K562 (cell line): ENCODE results near the gene KCNQ5. TPM values are rescaled to one million over a fixed set of nuclear protein-coding genes. Genes with fewer than 3 reads are reported as not detected.

Source experiments
- BCL6 ChIP-seq: fragments of 250-450 bp; sonication (Bioruptor Pico); IDR thresholded peaks from 2 replicates; pipeline ENCODE4 v1.4.0; 2020
- CTBP1 ChIP-seq: fragments of 450-650 bp; IDR thresholded peaks from 2 replicates; pipeline ENCODE4 v1.6.1; 2016; ENCODE audit warnings: borderline replicate concordance
- GTF3C2 ChIP-seq: IDR thresholded peaks from 3 replicates; pipeline ENCODE4 v1.6.1; 2011; ENCODE audit warnings: borderline replicate concordance, mild to moderate bottlenecking, moderate library complexity; ENCODE audit not compliant: insufficient read length; ENCODE audit errors: extremely low read depth
- MNT ChIP-seq, 2 experiments: fragments of 450-650 bp; conservative IDR thresholded peaks; 2 replicates each; pipeline ENCODE4 v1.6.1; 2017; ENCODE audit warnings: mild to moderate bottlenecking in 2 of 2, moderate library complexity in 2 of 2
- MTA2 ChIP-seq: fragments of 450-650 bp; IDR thresholded peaks from 2 replicates; pipeline ENCODE4 v1.6.1; 2016; ENCODE audit warnings: low read depth
- MYNN ChIP-seq, 2 experiments: sonication (generic); formaldehyde crosslinking in 1 of 2; IDR thresholded peaks; 2 replicates each; pipeline versions ENCODE4 v1.5.0 to v1.6.1; 2016 to 2020; ENCODE audit warnings: antibody characterized with exemption in 1 of 2, missing genetic modification reagents in 1 of 2
- PML ChIP-seq: IDR thresholded peaks from 2 replicates; pipeline ENCODE4 v1.6.1; 2012; ENCODE audit warnings: low read length, inconsistent platforms
- SMARCC2 ChIP-seq: fragments of 450-650 bp; IDR thresholded peaks from 2 replicates; pipeline ENCODE4 v1.6.1; 2017; ENCODE audit warnings: antibody characterized with exemption, moderate library complexity, mild to moderate bottlenecking, low read depth
- SRSF1 ChIP-seq: fragments of 200-400 bp; formaldehyde crosslinking; IDR thresholded peaks from 2 replicates; pipeline ENCODE4 v1.6.1; 2017; ENCODE audit warnings: mild to moderate bottlenecking, low read depth, low read length, moderate library complexity
- ZFP36 ChIP-seq: fragments of 150-350 bp; IDR thresholded peaks from 2 replicates; pipeline ENCODE4 v1.6.1; 2018; ENCODE audit warnings: low read length, low read depth; ENCODE audit not compliant: partially characterized antibody
- ZNF586 ChIP-seq: fragments of 450-650 bp; formaldehyde crosslinking; conservative IDR thresholded peaks from 2 replicates; pipeline ENCODE4 v1.4.0; 2020; ENCODE audit warnings: mild to moderate bottlenecking, moderate library complexity
- polyA plus RNA-seq, 8 experiments: library from polyadenylated mRNA; depleted of rRNA in 4 of 8; stranded (reverse) in 5 of 8; unstranded in 3 of 8; fragments of >200 nt; fragmentation: Nextera tagmentation in 2 of 8; fragmentation: Illumina TruSeq in 1 of 8; extraction: Ambion mirVana in 2 of 8; extraction: Trizol in 1 of 8; gene quantifications; 2 replicates each; pipeline versions ENCODE4 v1.2.1 to v1.2.3, GENCODE V29; 2011 to 2014; ENCODE audit warnings: inconsistent platforms in 1 of 8, missing spikeins in 1 of 8
- total RNA-seq, 7 experiments: library from RNA; depleted of rRNA in 6 of 7; stranded (reverse); fragments of >200 nt in 6 of 7; fragmentation: Illumina TruSeq in 2 of 7; extraction: Trizol in 2 of 7; gene quantifications; 2 replicates each; pipeline versions ENCODE4 v1.2.1 to v1.2.3, GENCODE V29; 2011 to 2021; ENCODE audit warnings: low replicate concordance in 1 of 7

Gene KCNQ5
- total and polyA plus RNA-seq, 9 of the 15 experiments (the other 6 are each of a cell fraction or from before 2014, with no cell fraction given), result 0.31 to 5.9 (median 2.6) TPM

DNA sequence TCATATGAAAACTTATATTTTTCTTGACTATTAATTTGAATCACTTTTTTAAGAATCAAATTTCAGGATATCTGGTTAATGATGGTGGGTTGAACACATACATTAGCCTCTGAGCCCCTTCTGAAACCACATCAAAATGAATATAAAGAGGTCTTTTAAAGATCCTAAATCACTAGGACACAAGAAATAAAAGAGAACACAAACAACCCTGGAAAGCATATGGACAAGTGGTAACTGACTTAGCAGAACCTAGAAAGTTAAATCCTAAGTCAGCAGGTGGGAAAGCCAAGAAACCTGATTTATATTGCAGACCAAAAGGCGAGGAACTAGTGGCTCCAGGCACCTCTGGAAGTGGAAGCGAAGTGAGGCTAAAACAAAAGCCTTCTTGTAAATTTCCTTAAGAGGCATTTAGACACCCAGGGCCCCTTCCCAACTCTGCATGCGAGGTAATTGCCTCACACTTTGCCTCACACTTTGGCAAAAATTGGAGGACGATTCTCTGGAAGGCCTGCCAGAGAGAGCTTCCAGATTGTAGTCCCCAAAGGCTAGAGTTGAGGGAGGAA, 309.5 kb downstream of the KCNQ5 start (continued):
- no peak for TF ChIP-seq MNT (conservative IDR thresholded peaks at IDR 0.05)
- TF ChIP-seq SMARCC2, result no peak
- TF ChIP-seq SRSF1, result no peak
- no peak for TF ChIP-seq MTA2
- no peak for TF ChIP-seq MYNN (IDR thresholded peaks at IDR 0.05)
- no peak for TF ChIP-seq MYNN (CRISPR knock-in tag; IDR thresholded peaks at IDR 0.05)
- no peak for TF ChIP-seq CTBP1
- no peak for TF ChIP-seq GTF3C2
- TF ChIP-seq PML, result no peak
- TF ChIP-seq ZFP36, result no peak
- no peak for TF ChIP-seq ZNF586 (CRISPR knock-in tag)
- TF ChIP-seq BCL6 (CRISPR knock-in tag), result no peak
